ENCODE results near the gene PSMB4.
"Not testable (repeated sequence)": the region's sequence is repeated elsewhere in the genome, so short reads cannot be mapped to it uniquely, and the experiment has no call there.

PSMB4 gene

GRCh38 chr1:151406176-151406575, 6.8 kb downstream of the PSMB4 start:
- H3K36me3 Mint-ChIP-seq = peaks cover 8% of the 10 kb centered on the region

GRCh38 chr1:151407304-151407703, 7.9 kb downstream of the PSMB4 start:
- Mint-ChIP-seq H3K4me3 (no peak overlapping the region), H3K27me3 (no peaks in the 10 kb centered on the region), H3K9me3 (ENCODE audit: low read depth) (no peaks in the 10 kb centered on the region), H3K27ac (no peak overlapping the region), H3K36me3 (peaks cover 6% of the 10 kb centered on the region), H3K4me1 (ENCODE audit: low read depth) (peaks cover 4% of the 10 kb centered on the region)

More at GRCh38 chr1:151406176-151406575, 6.8 kb downstream of the PSMB4 start:
- Mint-ChIP-seq H3K4me3 (no peak overlapping the region), H3K27me3 (no peaks in the 10 kb centered on the region), H3K27ac (no peak overlapping the region), H3K9me3 (ENCODE audit: low read depth) (no peaks in the 10 kb centered on the region), H3K4me1 (ENCODE audit: low read depth) (peaks cover 14% of the 10 kb centered on the region)

GRCh38 chr1:151408891-151409290, 9.5 kb downstream of the PSMB4 start:
- H3K4me3 Mint-ChIP-seq = no peak overlapping the region
- H3K27ac Mint-ChIP-seq = peak overlapping the region; percentile 18
- H3K4me1 Mint-ChIP-seq (ENCODE audit: low read depth) = no peaks in the 10 kb centered on the region
- peaks cover 8% of the 10 kb centered on the region for H3K36me3 Mint-ChIP-seq
- no peaks in the 10 kb centered on the region for H3K9me3 Mint-ChIP-seq (ENCODE audit: low read depth)
- H3K27me3 Mint-ChIP-seq = no peaks in the 10 kb centered on the region

GRCh38 chr1:151411884-151412283, 12.5 kb downstream of the PSMB4 start:
- H3K27ac Mint-ChIP-seq = no peak overlapping the region
- H3K27me3 Mint-ChIP-seq = no peaks in the 10 kb centered on the region
- no peaks in the 10 kb centered on the region for H3K9me3 Mint-ChIP-seq (ENCODE audit: low read depth)
- no peaks in the 10 kb centered on the region for H3K4me1 Mint-ChIP-seq (ENCODE audit: low read depth)
- H3K36me3 Mint-ChIP-seq = peaks cover 12% of the 10 kb centered on the region
- no peak overlapping the region for H3K4me3 Mint-ChIP-seq

- no peak overlapping the region for H3K4me3 Mint-ChIP-seq
- peaks cover 6% of the 10 kb centered on the region for H3K36me3 Mint-ChIP-seq
- H3K4me1 Mint-ChIP-seq (ENCODE audit: low read depth) = no peaks in the 10 kb centered on the region
- H3K27ac Mint-ChIP-seq = no peak overlapping the region
- H3K27me3 Mint-ChIP-seq = no peaks in the 10 kb centered on the region
- H3K9me3 Mint-ChIP-seq (ENCODE audit: low read depth) = no peaks in the 10 kb centered on the region
These were observed 16.9 kb downstream of the PSMB4 start for GRCh38 chr1:151416231-151416630.

- Mint-ChIP-seq H3K36me3 (peaks cover 4% of the 10 kb centered on the region), H3K27me3 (no peaks in the 10 kb centered on the region), H3K9me3 (ENCODE audit: low read depth) (no peaks in the 10 kb centered on the region), H3K4me1 (ENCODE audit: low read depth) (no peaks in the 10 kb centered on the region), H3K4me3 (no peak overlapping the region), H3K27ac (no peak overlapping the region)
These were observed 18.7 kb downstream of the PSMB4 start for GRCh38 chr1:151418081-151418480.

- Mint-ChIP-seq H3K4me3 (no peak overlapping the region), H3K9me3 (ENCODE audit: low read depth) (no peaks in the 10 kb centered on the region), H3K27ac (peak overlapping the region; percentile 23), H3K4me1 (ENCODE audit: low read depth) (no peaks in the 10 kb centered on the region), H3K36me3 (peaks cover 3% of the 10 kb centered on the region), H3K27me3 (no peaks in the 10 kb centered on the region)
These were observed 20.4 kb downstream of the PSMB4 start for GRCh38 chr1:151419819-151420218.

GRCh38 chr1:151425103-151425502, 25.7 kb downstream of the PSMB4 start:
- Mint-ChIP-seq H3K4me3 (no peak overlapping the region), H3K9me3 (ENCODE audit: low read depth) (no peaks in the 10 kb centered on the region), H3K4me1 (ENCODE audit: low read depth) (no peaks in the 10 kb centered on the region), H3K27ac (no peak overlapping the region), H3K27me3 (no peaks in the 10 kb centered on the region), H3K36me3 (no peaks in the 10 kb centered on the region)

- H3K4me3 Mint-ChIP-seq = no peak overlapping the region
- no peaks in the 10 kb centered on the region for H3K36me3 Mint-ChIP-seq
- H3K27ac Mint-ChIP-seq = no peak overlapping the region
- no peaks in the 10 kb centered on the region for H3K9me3 Mint-ChIP-seq (ENCODE audit: low read depth)
- H3K4me1 Mint-ChIP-seq (ENCODE audit: low read depth) = peaks cover 4% of the 10 kb centered on the region
- no peaks in the 10 kb centered on the region for H3K27me3 Mint-ChIP-seq
These were observed 28.7 kb downstream of the PSMB4 start for GRCh38 chr1:151428068-151428467.

GRCh38 chr1:151433827-151434226, 34.5 kb downstream of the PSMB4 start:
- not testable (repeated sequence) for H3K36me3 Mint-ChIP-seq; H3K9me3 Mint-ChIP-seq (ENCODE audit: low read depth); H3K4me3 Mint-ChIP-seq; H3K27me3 Mint-ChIP-seq; H3K27ac Mint-ChIP-seq
- H3K4me1 Mint-ChIP-seq (ENCODE audit: low read depth) = peaks cover 29% of the 10 kb centered on the region

GRCh38 chr1:151435174-151435573, 35.8 kb downstream of the PSMB4 start:
- Mint-ChIP-seq H3K4me3 (no peak overlapping the region), H3K27me3 (no peaks in the 10 kb centered on the region), H3K9me3 (ENCODE audit: low read depth) (no peaks in the 10 kb centered on the region), H3K4me1 (ENCODE audit: low read depth) (peaks cover 38% of the 10 kb centered on the region), H3K27ac (no peak overlapping the region), H3K36me3 (no peaks in the 10 kb centered on the region)

GRCh38 chr1:151436985-151437384, 37.6 kb downstream of the PSMB4 start:
- Mint-ChIP-seq H3K9me3 (ENCODE audit: low read depth) (no peaks in the 10 kb centered on the region), H3K27me3 (no peaks in the 10 kb centered on the region), H3K4me1 (ENCODE audit: low read depth) (peaks cover 49% of the 10 kb centered on the region), H3K27ac (no peak overlapping the region), H3K4me3 (no peak overlapping the region), H3K36me3 (peaks cover 6% of the 10 kb centered on the region)

- not testable (repeated sequence) for H3K27me3 Mint-ChIP-seq; H3K27ac Mint-ChIP-seq; H3K4me3 Mint-ChIP-seq; H3K36me3 Mint-ChIP-seq; H3K9me3 Mint-ChIP-seq (ENCODE audit: low read depth)
- H3K4me1 Mint-ChIP-seq (ENCODE audit: low read depth) = peaks cover 49% of the 10 kb centered on the region
These were observed 38.0 kb downstream of the PSMB4 start for GRCh38 chr1:151437396-151437795.

GRCh38 chr1:151443846-151444782, 44.7 kb downstream of the PSMB4 start:
- peaks cover 60% of the 10 kb centered on the region for H3K4me1 Mint-ChIP-seq (ENCODE audit: low read depth)
- no peaks in the 10 kb centered on the region for H3K9me3 Mint-ChIP-seq (ENCODE audit: low read depth)
- peaks cover 8% of the 10 kb centered on the region for H3K36me3 Mint-ChIP-seq
- no peaks in the 10 kb centered on the region for H3K27me3 Mint-ChIP-seq
- peak overlapping the region; percentile 61 for H3K27ac Mint-ChIP-seq
- H3K4me3 Mint-ChIP-seq = no peak overlapping the region

- peaks cover 8% of the 10 kb centered on the region for H3K36me3 Mint-ChIP-seq
- no peak overlapping the region for H3K4me3 Mint-ChIP-seq
- H3K9me3 Mint-ChIP-seq (ENCODE audit: low read depth) = no peaks in the 10 kb centered on the region
- no peaks in the 10 kb centered on the region for H3K27me3 Mint-ChIP-seq
- H3K4me1 Mint-ChIP-seq (ENCODE audit: low read depth) = peaks cover 57% of the 10 kb centered on the region
- no peak overlapping the region for H3K27ac Mint-ChIP-seq
These were observed 45.4 kb downstream of the PSMB4 start for GRCh38 chr1:151444783-151445177.

- Mint-ChIP-seq H3K27me3 (no peaks in the 10 kb centered on the region), H3K4me1 (ENCODE audit: low read depth) (peaks cover 46% of the 10 kb centered on the region), H3K27ac (no peak overlapping the region), H3K36me3 (peaks cover 2% of the 10 kb centered on the region), H3K4me3 (no peak overlapping the region), H3K9me3 (ENCODE audit: low read depth) (no peaks in the 10 kb centered on the region)
These were observed 48.3 kb downstream of the PSMB4 start for GRCh38 chr1:151447696-151448095.

All from activated naive CD8-positive, alpha-beta T cell (primary cell).